H9 (cell line): ENCODE data around the gene CHST15. TPM values are rescaled to one million over a fixed set of nuclear protein-coding genes. Genes with fewer than 3 reads are reported as not detected.

Experiments used
- DNase-seq: peaks from one replicate; pipeline ENCODE4 v3.0.0-alpha.2; 2017
- H2AFZ ChIP-seq: one replicate; pipeline ENCODE4 v1.6.1; 2013; ENCODE audit warnings: mild to moderate bottlenecking, low read length, control low read depth, moderate library complexity
- H2AK5ac ChIP-seq: 2 replicates; pipeline ENCODE4 v1.6.1; 2013; ENCODE audit warnings: low read length, control low read depth, mixed read lengths; ENCODE audit not compliant: insufficient read length
- H2BK120ac ChIP-seq: one replicate; pipeline ENCODE4 v1.6.1; 2013; ENCODE audit warnings: low read depth, mild to moderate bottlenecking, low read length, control low read depth, inconsistent platforms; ENCODE audit not compliant: poor library complexity, severe bottlenecking
- H2BK12ac ChIP-seq: 2 replicates; pipeline ENCODE4 v1.6.1; 2013; ENCODE audit warnings: low read length, control low read depth, mixed read lengths, low read depth; ENCODE audit not compliant: insufficient read length
- H2BK15ac ChIP-seq: 2 replicates; pipeline ENCODE4 v1.6.1; 2013; ENCODE audit warnings: low read depth, low read length, control low read depth
- H2BK20ac ChIP-seq: one replicate; pipeline ENCODE4 v1.6.1; 2013; ENCODE audit warnings: low read depth, mild to moderate bottlenecking, low read length, control low read depth, inconsistent platforms; ENCODE audit not compliant: poor library complexity, severe bottlenecking
- H2BK5ac ChIP-seq: 2 replicates; pipeline ENCODE4 v1.6.1; 2013; ENCODE audit warnings: low read length, control low read depth, mixed read lengths; ENCODE audit not compliant: insufficient read length
- H3K14ac ChIP-seq: 2 replicates; pipeline ENCODE4 v1.6.1; 2013; ENCODE audit warnings: low read length, control low read depth; ENCODE audit not compliant: insufficient read depth
- H3K18ac ChIP-seq: 2 replicates; pipeline ENCODE4 v1.6.1; 2013; ENCODE audit warnings: low read depth, mild to moderate bottlenecking, mixed read lengths, low read length, control low read depth; ENCODE audit not compliant: insufficient read length
- H3K23ac ChIP-seq: 2 replicates; pipeline ENCODE4 v1.6.1; 2013; ENCODE audit warnings: low read length, control low read depth, mixed read lengths, low read depth; ENCODE audit not compliant: insufficient read length
- H3K23me2 ChIP-seq: 2 replicates; pipeline ENCODE4 v1.6.1; 2013; ENCODE audit warnings: low read depth, mild to moderate bottlenecking, mixed read lengths, low read length, control low read depth; ENCODE audit not compliant: insufficient read length, poor library complexity, severe bottlenecking
- H3K27ac ChIP-seq: 2 replicates; pipeline ENCODE4 v1.5.1; 2013; ENCODE audit warnings: low read length, control low read depth, mixed read lengths, low read depth; ENCODE audit not compliant: insufficient read length
- H3K27me3 ChIP-seq: 2 replicates; pipeline ENCODE4 v1.6.1; 2013; ENCODE audit warnings: low read length, control low read depth, inconsistent platforms; ENCODE audit not compliant: insufficient read depth
- H3K4ac ChIP-seq: 2 replicates; pipeline ENCODE4 v1.6.1; 2013; ENCODE audit warnings: low read depth, mild to moderate bottlenecking, control low read depth, inconsistent platforms, low read length, moderate library complexity
- H3K4me1 ChIP-seq: 2 replicates; pipeline ENCODE4 v1.6.1; 2013; ENCODE audit warnings: low read length, control low read depth, inconsistent platforms; ENCODE audit not compliant: insufficient read depth
- H3K4me2 ChIP-seq: 2 replicates; pipeline ENCODE4 v1.6.1; 2013; ENCODE audit warnings: low read length, control low read depth, mixed read lengths; ENCODE audit not compliant: insufficient read length, insufficient read depth
- H3K56ac ChIP-seq: 2 replicates; pipeline ENCODE4 v1.6.1; 2013; ENCODE audit warnings: low read depth, mild to moderate bottlenecking, mixed read lengths, low read length, control low read depth; ENCODE audit not compliant: insufficient read length
- H3K79me1 ChIP-seq: 2 replicates; pipeline ENCODE4 v1.6.1; 2013; ENCODE audit warnings: low read depth, mild to moderate bottlenecking, moderate library complexity, low read length, control low read depth, inconsistent platforms; ENCODE audit not compliant: insufficient read depth, poor library complexity, severe bottlenecking
- H3K79me2 ChIP-seq: 2 replicates; pipeline ENCODE4 v1.6.1; 2013; ENCODE audit warnings: low read length, control low read depth, inconsistent platforms; ENCODE audit not compliant: insufficient read depth
- H3K9ac ChIP-seq: 2 replicates; pipeline ENCODE4 v1.6.1; 2013; ENCODE audit warnings: low read length, control low read depth, mixed read lengths; ENCODE audit not compliant: insufficient read length; ENCODE audit errors: extremely low read depth
- H3K9me3 ChIP-seq: one replicate; pipeline ENCODE4 v1.6.1; 2013; ENCODE audit warnings: low read depth, low read length, inconsistent platforms; ENCODE audit not compliant: control insufficient read depth
- H3T11ph ChIP-seq: one replicate; pipeline ENCODE4 v1.6.1; 2013; ENCODE audit warnings: mild to moderate bottlenecking, low read length, control low read depth, inconsistent platforms
- H4K20me1 ChIP-seq: one replicate; pipeline ENCODE4 v1.6.1; 2013; ENCODE audit not compliant: control insufficient read depth, insufficient read length, insufficient read depth
- H4K5ac ChIP-seq: 2 replicates; pipeline ENCODE4 v1.6.1; 2013; ENCODE audit warnings: low read depth, mild to moderate bottlenecking, mixed read lengths, low read length, control low read depth; ENCODE audit not compliant: insufficient read length
- H4K8ac ChIP-seq: replicated peaks from 2 replicates; pipeline ENCODE4 v1.6.1; 2013; ENCODE audit warnings: low read length, control low read depth, mixed read lengths, low read depth; ENCODE audit not compliant: insufficient read length
- H4K91ac ChIP-seq: 2 replicates; pipeline ENCODE4 v1.6.1; 2013; ENCODE audit warnings: low read depth, mild to moderate bottlenecking, moderate library complexity, mixed read lengths, low read length, control low read depth; ENCODE audit not compliant: insufficient read length
- H3K27ac Mint-ChIP-seq, 3 experiments: 2 replicates in 2 of 3; 3 replicates in 1 of 3; pipeline ENCODE4 v1.8.0; 2020 to 2021; ENCODE audit warnings: mixed read lengths in 3 of 3, mild to moderate bottlenecking in 1 of 3, moderate library complexity in 1 of 3
- H3K27me3 Mint-ChIP-seq: 2 replicates; pipeline ENCODE4 v1.8.0; 2021; ENCODE audit warnings: low read depth, mild to moderate bottlenecking, moderate library complexity, mixed read lengths
- H3K36me3 Mint-ChIP-seq, 3 experiments: 2 replicates in 2 of 3; 3 replicates in 1 of 3; pipeline ENCODE4 v1.8.0; 2020 to 2021; ENCODE audit warnings: low read depth in 3 of 3, mixed read lengths in 3 of 3; ENCODE audit not compliant: insufficient read depth in 1 of 3
- H3K4me1 Mint-ChIP-seq, 2 experiments: 2 replicates each; pipeline ENCODE4 v1.8.0; 2020; ENCODE audit warnings: mixed read lengths in 2 of 2
- H3K4me3 Mint-ChIP-seq, 2 experiments: 2 replicates in 1 of 2; 3 replicates in 1 of 2; pipeline ENCODE4 v1.8.0; 2020 to 2021; ENCODE audit warnings: mild to moderate bottlenecking in 2 of 2, mixed read lengths in 2 of 2, moderate library complexity in 1 of 2
- H3K9me3 Mint-ChIP-seq, 2 experiments: 2 replicates in 1 of 2; 3 replicates in 1 of 2; pipeline ENCODE4 v1.8.0; 2020; ENCODE audit warnings: mild to moderate bottlenecking in 2 of 2, mixed read lengths in 2 of 2, moderate library complexity in 1 of 2
- WGBS: extraction: QIAGEN DNeasy Blood & Tissue Kit; methylation state at CpG from one replicate; pipeline ENCODE4 v1.1.7; 2013; ENCODE audit warnings: missing lambda C conversion rate, low lambda C conversion rate, mixed read lengths; ENCODE audit not compliant: insufficient read length; ENCODE audit errors: extremely low coverage; 5-methylcytosine and 5-hydroxymethylcytosine counted together
- total RNA-seq: library from RNA; stranded (reverse); gene quantifications from 2 replicates; pipeline ENCODE4 v1.2.1, GENCODE V29; 2021
- TF ChIP-seq, protein P1 (sequence below): fragments of 200-600 bp; sonication (generic); conservative IDR thresholded peaks from 3 replicates; pipeline ENCODE4 v1.8.0; 2021; ENCODE audit warnings: antibody characterized with exemption, mild to moderate bottlenecking

Gene CHST15
- total RNA-seq, 1 experiment from 2014 or later: 8.7 TPM

DNA sequence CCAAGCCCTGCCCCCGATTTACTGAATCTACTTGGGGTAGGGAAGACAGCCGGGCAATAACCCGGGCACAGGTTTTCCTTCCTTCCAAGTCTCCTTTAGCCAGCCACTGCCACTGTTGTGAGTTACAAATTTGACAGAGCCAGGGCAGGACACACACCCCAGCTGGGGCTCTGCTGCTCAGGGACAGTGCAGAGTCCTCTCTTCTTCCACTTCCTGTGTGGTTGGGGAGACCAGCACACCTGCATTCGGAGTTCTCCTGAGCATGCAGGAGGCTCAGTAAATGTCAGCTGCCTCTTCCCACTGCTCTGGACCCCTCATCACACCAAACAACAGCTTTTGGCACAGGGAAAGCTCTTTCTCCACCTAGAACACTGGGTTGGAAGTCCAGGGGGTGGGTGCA, 21.3 kb downstream of the CHST15 start:
- H2BK20ac ChIP-seq: no peak overlapping the region
- no peaks in the 10 kb centered on the region for H3K79me1 ChIP-seq
- peaks cover 0 to 5% (median 0%) of the 10 kb centered on the region in 3 experiments; a peak in 1 of 7 replicates for H3K36me3 Mint-ChIP-seq
- H3K79me2 ChIP-seq: no peaks in the 10 kb centered on the region
- TF ChIP-seq, protein P1, sequence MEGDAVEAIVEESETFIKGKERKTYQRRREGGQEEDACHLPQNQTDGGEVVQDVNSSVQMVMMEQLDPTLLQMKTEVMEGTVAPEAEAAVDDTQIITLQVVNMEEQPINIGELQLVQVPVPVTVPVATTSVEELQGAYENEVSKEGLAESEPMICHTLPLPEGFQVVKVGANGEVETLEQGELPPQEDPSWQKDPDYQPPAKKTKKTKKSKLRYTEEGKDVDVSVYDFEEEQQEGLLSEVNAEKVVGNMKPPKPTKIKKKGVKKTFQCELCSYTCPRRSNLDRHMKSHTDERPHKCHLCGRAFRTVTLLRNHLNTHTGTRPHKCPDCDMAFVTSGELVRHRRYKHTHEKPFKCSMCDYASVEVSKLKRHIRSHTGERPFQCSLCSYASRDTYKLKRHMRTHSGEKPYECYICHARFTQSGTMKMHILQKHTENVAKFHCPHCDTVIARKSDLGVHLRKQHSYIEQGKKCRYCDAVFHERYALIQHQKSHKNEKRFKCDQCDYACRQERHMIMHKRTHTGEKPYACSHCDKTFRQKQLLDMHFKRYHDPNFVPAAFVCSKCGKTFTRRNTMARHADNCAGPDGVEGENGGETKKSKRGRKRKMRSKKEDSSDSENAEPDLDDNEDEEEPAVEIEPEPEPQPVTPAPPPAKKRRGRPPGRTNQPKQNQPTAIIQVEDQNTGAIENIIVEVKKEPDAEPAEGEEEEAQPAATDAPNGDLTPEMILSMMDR: no peak
- H4K91ac ChIP-seq: no peak overlapping the region
- no peak overlapping the region for H3K27ac ChIP-seq
- no peak overlapping the region for H4K8ac ChIP-seq
- H3K18ac ChIP-seq: no peak overlapping the region
- H3K9me3 ChIP-seq: no peaks in the 10 kb centered on the region
- H3K14ac ChIP-seq: no peak overlapping the region
- no peak overlapping the region for H2BK120ac ChIP-seq
- DNase-seq: no peak
- no peak overlapping the region for H3K27ac Mint-ChIP-seq
- peaks cover 44 to 49% of the 10 kb centered on the region in 2 experiments for H3K4me1 Mint-ChIP-seq
- H3K9ac ChIP-seq: no peak overlapping the region
- H3K9me3 Mint-ChIP-seq: no peaks in the 10 kb centered on the region; a peak in 1 of 5 replicates
- H2BK15ac ChIP-seq: no peak overlapping the region
- no peak overlapping the region for H4K5ac ChIP-seq
- H3K23me2 ChIP-seq: no peaks in the 10 kb centered on the region
- H3K4me2 ChIP-seq: no peak overlapping the region
- no peak overlapping the region for H3T11ph ChIP-seq
- H2AFZ ChIP-seq: no peak overlapping the region
- no peaks in the 10 kb centered on the region for H4K20me1 ChIP-seq
- WGBS: no CpG with 5 or more reads among the region's 4 CpGs
- no peak overlapping the region for H3K4ac ChIP-seq
- H3K23ac ChIP-seq: no peak overlapping the region
- no peaks in the 10 kb centered on the region for H3K27me3 Mint-ChIP-seq
- no peak overlapping the region for H2AK5ac ChIP-seq
- no peak overlapping the region for H2BK12ac ChIP-seq
- no peak overlapping the region for H3K4me3 Mint-ChIP-seq
- no peak overlapping the region for H2BK5ac ChIP-seq
- no peak overlapping the region for H3K56ac ChIP-seq
- H3K27me3 ChIP-seq: no peaks in the 10 kb centered on the region
- no peaks in the 10 kb centered on the region; the same call in 1 of the 2 replicates for H3K4me1 ChIP-seq
